Common myeloid progenitor, CD34-positive (primary cell): Measurements from ENCODE around the gene NCMAP.
A peak's percentile ranks its signal among the peaks of the same experiment; 100 is the strongest.
"Not testable (repeated sequence)": the region's sequence is repeated elsewhere in the genome, so short reads cannot be mapped to it uniquely, and the experiment has no call there.

ENCODE experiments used
- CTCF ChIA-PET: fragments of 350-600 bp; sonication (Branson Sonifier 250); formaldehyde crosslinking; loops from one replicate; lab custom pipeline; 2021; ENCODE audit warnings: antibody characterized with exemption; lab: Charles Lee
- POLR2A ChIA-PET: fragments of 350-600 bp; sonication (Branson Sonifier 250); formaldehyde crosslinking; loops from one replicate; lab custom pipeline; 2021; ENCODE audit warnings: antibody characterized with exemption; lab: Charles Lee
- DNase-seq, 3 donors: peaks; one replicate each; pipeline versions ENCODE4 v3.0.0 to v3.0.0-alpha.2; 2013
- H3K27ac ChIP-seq, 2 experiments: 1 replicate in 1 of 2; 2 replicates in 1 of 2; pipeline ENCODE4 v1.7.0; 2013; ENCODE audit warnings: inconsistent platforms in 2 of 2, low read length in 2 of 2, mild to moderate bottlenecking in 2 of 2, low read depth in 1 of 2, moderate library complexity in 1 of 2; ENCODE audit not compliant: severe bottlenecking in 2 of 2, insufficient read depth in 1 of 2, poor library complexity in 1 of 2
- H3K27me3 ChIP-seq, 5 experiments: replicated peaks in 2 of 5; 1 replicate in 3 of 5; 2 replicates in 2 of 5; pipeline versions ENCODE4 v1.6.1 to v1.7.0; 2013; ENCODE audit warnings: low read length in 4 of 5, mild to moderate bottlenecking in 2 of 5, moderate library complexity in 2 of 5, inconsistent platforms in 1 of 5; ENCODE audit not compliant: insufficient read depth in 5 of 5, control insufficient read depth in 4 of 5
- H3K36me3 ChIP-seq, 4 experiments: 1 replicate in 2 of 4; 2 replicates in 2 of 4; pipeline versions ENCODE4 v1.6.1 to v1.7.0; 2013; ENCODE audit warnings: low read length in 3 of 4, control low read depth in 1 of 4, mild to moderate bottlenecking in 1 of 4; ENCODE audit not compliant: control insufficient read depth in 4 of 4, insufficient read depth in 4 of 4
- H3K4me1 ChIP-seq, 4 experiments: 1 replicate in 3 of 4; 2 replicates in 1 of 4; pipeline versions ENCODE4 v1.6.1 to v1.7.1; 2013; ENCODE audit warnings: low read length in 3 of 4, mild to moderate bottlenecking in 3 of 4, control low read depth in 1 of 4, inconsistent platforms in 1 of 4, moderate library complexity in 1 of 4; ENCODE audit not compliant: control insufficient read depth in 4 of 4, insufficient read depth in 4 of 4; ENCODE audit errors: control extremely low read depth in 1 of 4
- H3K4me3 ChIP-seq, 7 experiments: 1 replicate in 4 of 7; 2 replicates in 3 of 7; pipeline versions ENCODE4 v1.5.1 to v1.7.0; 2013; ENCODE audit warnings: mild to moderate bottlenecking in 7 of 7, low read length in 6 of 7, moderate library complexity in 6 of 7, inconsistent platforms in 2 of 7, low read depth in 2 of 7, control low read depth in 1 of 7; ENCODE audit not compliant: insufficient read depth in 4 of 7, control insufficient read depth in 1 of 7; ENCODE audit errors: extremely low read depth in 1 of 7
- H3K9me3 ChIP-seq, 5 experiments: 1 replicate in 4 of 5; 2 replicates in 1 of 5; pipeline versions ENCODE4 v1.6.1 to v1.7.1; 2013; ENCODE audit warnings: low read length in 4 of 5, mild to moderate bottlenecking in 2 of 5, inconsistent platforms in 1 of 5, low read depth in 1 of 5, moderate library complexity in 1 of 5; ENCODE audit not compliant: control insufficient read depth in 4 of 5, insufficient read depth in 2 of 5; ENCODE audit errors: control extremely low read depth in 1 of 5
- WGBS: methylation state at CpG from one replicate; pipeline ENCODE4 v1.1.5; 2013; ENCODE audit not compliant: insufficient coverage; 5-methylcytosine and 5-hydroxymethylcytosine counted together

Gene NCMAP

DNA sequence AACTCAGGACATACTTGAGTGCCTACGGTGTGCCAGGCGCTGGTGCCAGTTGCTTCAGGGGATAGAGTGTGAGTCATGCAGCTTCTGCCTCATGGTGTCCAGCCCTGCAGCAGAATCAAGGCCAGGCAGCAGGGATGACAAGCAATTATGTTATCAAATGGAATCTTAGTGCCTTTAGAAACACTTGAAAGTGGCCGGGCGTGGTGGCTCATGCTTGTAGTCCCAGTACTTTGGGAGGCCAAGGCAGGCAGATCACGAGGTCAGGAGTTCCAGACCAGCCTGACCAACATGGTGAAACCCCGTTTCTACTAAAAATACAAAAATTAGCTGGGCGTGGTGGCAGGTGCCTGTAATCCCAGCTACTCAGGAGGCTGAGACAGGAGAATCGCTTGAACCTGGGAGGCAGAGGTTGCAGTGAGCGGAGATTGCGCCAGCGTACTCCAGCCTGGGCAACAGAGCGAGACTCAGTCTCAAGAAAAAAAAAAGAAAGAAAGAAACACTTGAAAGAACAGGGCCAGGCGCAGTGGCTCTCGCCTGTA lies 40.1 kb upstream of the NCMAP start:
- H3K4me1 ChIP-seq, result not testable (repeated sequence)

GRCh38 chr1:24516506-24516905 lies 39.4 kb upstream of the NCMAP start:
- H3K9me3 ChIP-seq, result no peaks in the 10 kb centered on the region
- H3K4me3 ChIP-seq, result no peak overlapping the region
- no peak for DNase-seq
- CTCF ChIA-PET, result interaction anchor here (0.9 to 1.4 kb wide), 4 partner anchors 8 to 14 kb away, joined by 3 to 5 read pairs (median 3); partner anchors contain the start of gene RCAN3
- POLR2A ChIA-PET, result no interaction called here
- H3K4me1 ChIP-seq, result no peaks in the 10 kb centered on the region
- 100% methylated on average over 5 of the region's 12 CpGs for WGBS
- H3K27me3 ChIP-seq, result no peaks in the 10 kb centered on the region
- H3K27ac ChIP-seq, result no peak overlapping the region
- peaks cover 0 to 3% (median 0%) of the 10 kb centered on the region in 4 experiments for H3K36me3 ChIP-seq

More for the DNA sequence above, 40.1 kb upstream of the NCMAP start:
- H3K36me3 ChIP-seq, H3K27ac ChIP-seq, H3K4me3 ChIP-seq, POLR2A ChIA-PET, H3K27me3 ChIP-seq, DNase-seq, H3K9me3 ChIP-seq: not testable (repeated sequence)
- WGBS, result over 99% methylated on average over 8 of the region's 14 CpGs
- CTCF ChIA-PET, result interaction anchor here (0.7 to 1.6 kb wide), 7 partner anchors 8 to 319 kb away, joined by 3 to 7 read pairs (median 4); partner anchors contain the start of gene RCAN3

GRCh38 chr1:24517898-24518297 lies 38.0 kb upstream of the NCMAP start:
- no peaks in the 10 kb centered on the region for H3K4me1 ChIP-seq
- CTCF ChIA-PET, result interaction anchor here (0.6 to 1.1 kb wide), 5 partner anchors 14 to 317 kb away, joined by 3 to 4 read pairs (median 3); no protein-coding TSS in a partner anchor

DNA sequence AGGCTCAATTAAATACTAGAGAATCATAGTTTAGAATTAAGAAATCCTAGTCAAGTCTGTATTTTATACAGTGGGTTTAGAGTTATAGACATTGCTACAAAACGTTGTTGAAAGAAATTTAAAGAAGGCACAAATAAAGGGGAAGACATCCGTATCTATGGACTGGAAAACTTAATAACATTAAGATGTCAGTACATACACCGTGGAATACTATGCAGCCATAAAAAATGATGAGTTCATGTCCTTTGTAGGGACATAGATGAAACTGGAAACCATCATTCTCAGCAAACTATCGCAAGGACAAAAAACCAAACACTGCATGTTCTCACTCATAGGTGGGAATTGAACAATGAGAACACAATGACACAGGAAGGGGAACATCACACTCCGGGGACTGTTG lies 35.6 kb upstream of the NCMAP start:
- H3K9me3 ChIP-seq, H3K4me3 ChIP-seq, DNase-seq, POLR2A ChIA-PET, H3K4me1 ChIP-seq, H3K36me3 ChIP-seq, H3K27me3 ChIP-seq, H3K27ac ChIP-seq, CTCF ChIA-PET: not testable (repeated sequence)
- no CpG with 5 or more reads among the region's 5 CpGs for WGBS

More at GRCh38 chr1:24517898-24518297, 38.0 kb upstream of the NCMAP start:
- no CpG with 5 or more reads among the region's 4 CpGs for WGBS
- Histone ChIP-seq H3K36me3 (peaks cover 0 to 3% (median 0%) of the 10 kb centered on the region in 4 experiments), H3K27ac (no peak overlapping the region), H3K9me3 (no peaks in the 10 kb centered on the region), H3K27me3 (no peaks in the 10 kb centered on the region), H3K4me3 (no peak overlapping the region)
- no peak for DNase-seq
- POLR2A ChIA-PET, result no interaction called here

GRCh38 chr1:24525606-24526005 lies 30.3 kb upstream of the NCMAP start:
- CTCF ChIA-PET, result interaction anchor here (0.7 to 3.5 kb wide), 7 partner anchors 9 to 61 kb away, joined by 3 to 13 read pairs (median 5); partner anchors contain the start of gene RCAN3
- Histone ChIP-seq H3K36me3 (no peaks in the 10 kb centered on the region), H3K27me3 (no peaks in the 10 kb centered on the region), H3K9me3 (no peaks in the 10 kb centered on the region), H3K4me1 (no peaks in the 10 kb centered on the region), H3K27ac (no peak overlapping the region), H3K4me3 (no peak overlapping the region)
- WGBS, result 94% methylated on average over 4 of the region's 6 CpGs
- POLR2A ChIA-PET, result no interaction called here
- DNase-seq, result no peak

- no peaks in the 10 kb centered on the region for H3K36me3 ChIP-seq
- H3K27ac ChIP-seq, result no peak overlapping the region
- no peak for DNase-seq
- 93% methylated on average over 3 of the region's 7 CpGs for WGBS
- ChIA-PET POLR2A (no interaction called here), CTCF (interaction anchor here (0.7 to 3.5 kb wide), 12 partner anchors 10 to 324 kb away, joined by 3 to 13 read pairs (median 4); partner anchors contain the start of gene RCAN3)
- H3K4me1 ChIP-seq, result no peaks in the 10 kb centered on the region
- H3K4me3 ChIP-seq, result no peak overlapping the region
- no peaks in the 10 kb centered on the region for H3K9me3 ChIP-seq
- no peaks in the 10 kb centered on the region for H3K27me3 ChIP-seq
Measured at GRCh38 chr1:24526045-24526444, 29.8 kb upstream of the NCMAP start.

DNA sequence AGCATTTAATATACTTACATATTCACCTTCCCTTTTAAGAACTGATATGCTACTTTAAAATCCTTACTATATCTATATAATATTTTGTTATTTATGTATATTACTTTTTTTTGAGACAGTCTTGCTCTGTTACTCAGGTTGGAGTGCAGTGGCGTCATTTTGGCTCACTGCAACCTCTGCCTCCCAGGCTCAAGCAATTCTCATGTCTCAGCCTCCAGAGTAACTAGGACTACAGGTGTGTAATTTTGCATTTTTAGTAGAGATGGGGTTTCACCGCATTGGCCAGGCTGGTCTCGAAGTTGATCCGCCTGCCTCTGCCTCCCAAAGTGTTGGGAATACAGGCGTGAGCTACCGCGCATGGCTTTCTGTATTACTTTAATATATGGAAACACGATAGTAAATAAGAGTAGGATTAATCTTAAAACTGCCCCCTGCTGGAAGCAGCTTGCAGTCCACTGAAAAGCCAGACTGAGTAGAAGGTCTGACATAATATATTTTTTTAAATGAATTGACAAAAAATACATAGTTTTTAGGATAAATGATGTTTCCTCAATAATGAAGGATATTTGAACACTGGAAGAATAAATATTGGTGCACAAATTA lies 28.8 kb upstream of the NCMAP start:
- WGBS, result 84% methylated on average over 6 of the region's 8 CpGs
- Histone ChIP-seq H3K36me3 (no peaks in the 10 kb centered on the region), H3K27me3 (no peaks in the 10 kb centered on the region), H3K9me3 (no peaks in the 10 kb centered on the region), H3K4me1 (no peaks in the 10 kb centered on the region), H3K27ac (no peak overlapping the region), H3K4me3 (no peak overlapping the region)
- peak; percentile 40 to 63 (median 57) for DNase-seq
- ChIA-PET POLR2A (no interaction called here), CTCF (interaction anchor here (0.7 to 3.5 kb wide), 13 partner anchors 9 to 325 kb away, joined by 3 to 13 read pairs (median 4); partner anchors contain the start of gene RCAN3)
